Liver (tissue), 3 donors: Measurements from ENCODE around the gene CHRNA4.

ENCODE experiments used
- HNF4G ChIP-seq: IDR thresholded peaks from 2 replicates; pipeline ENCODE4 v1.6.1; 2016; ENCODE audit warnings: antibody characterized with exemption
- RAD21 ChIP-seq, 2 donors: IDR thresholded peaks; 2 replicates each; pipeline ENCODE4 v1.6.1; 2016; ENCODE audit warnings: antibody characterized with exemption in 2 of 2, mild to moderate bottlenecking in 2 of 2
- TAF1 ChIP-seq: conservative IDR thresholded peaks from 2 replicates; pipeline ENCODE4 v1.6.1; 2016; ENCODE audit warnings: antibody characterized with exemption, mild to moderate bottlenecking
- ZBTB33 ChIP-seq: IDR thresholded peaks from 2 replicates; pipeline ENCODE4 v1.6.1; 2016; ENCODE audit warnings: antibody characterized with exemption
- TF ChIP-seq, protein P1 (sequence below): IDR thresholded peaks from 2 replicates; pipeline ENCODE4 v1.6.1; 2016; ENCODE audit warnings: antibody characterized with exemption
- TF ChIP-seq, protein P2 (sequence below): fragments of 150-350 bp; IDR thresholded peaks from 2 replicates; pipeline ENCODE4 v1.5.1; 2017; ENCODE audit warnings: improper control_type of control experiment, low read depth, low read length; ENCODE audit not compliant: missing input control
- TF ChIP-seq, protein P3 (sequence below): IDR thresholded peaks from 2 replicates; pipeline ENCODE4 v1.6.1; 2016; ENCODE audit warnings: antibody characterized with exemption
- donor health status: healthy.
- donor health status: healthy.

DNA sequence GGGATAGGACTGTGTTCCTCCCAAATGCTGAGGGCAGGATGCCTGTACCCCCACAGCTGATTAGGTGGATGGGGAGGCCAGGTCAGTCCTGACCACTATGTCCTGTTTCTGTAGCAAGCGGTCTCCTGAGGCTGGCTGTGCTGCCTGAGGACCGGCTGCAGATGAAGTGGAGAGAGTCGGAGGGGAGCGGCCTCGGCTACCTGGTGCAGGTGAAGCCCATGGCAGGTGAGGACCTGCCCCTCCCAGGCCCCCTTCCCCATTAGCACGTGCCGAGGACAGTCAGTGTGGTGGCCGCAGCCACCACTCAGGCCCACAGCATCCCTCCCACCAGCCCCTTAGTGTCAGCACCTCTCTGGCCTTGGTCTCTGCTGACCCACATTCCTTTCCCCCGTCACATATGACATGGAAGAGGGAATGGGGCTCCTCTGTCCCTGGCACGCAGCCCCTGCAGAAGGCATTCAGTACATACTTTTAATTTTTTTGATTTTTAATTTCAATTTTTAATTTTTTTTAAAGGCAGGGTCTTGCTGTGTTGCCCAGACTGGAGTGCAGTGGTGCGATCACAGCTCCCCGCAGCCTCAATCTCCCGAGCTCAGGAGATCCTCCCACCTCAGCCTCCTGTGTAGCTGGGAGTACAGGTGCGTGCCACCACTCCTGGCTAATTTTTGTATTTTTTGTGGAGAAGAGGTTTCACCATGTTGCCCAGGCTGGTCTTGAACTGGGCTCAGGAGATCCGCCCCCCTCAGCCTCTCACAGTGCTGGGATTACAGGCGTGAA, 63.2 kb downstream of the CHRNA4 start:
- TF ChIP-seq, protein P1, sequence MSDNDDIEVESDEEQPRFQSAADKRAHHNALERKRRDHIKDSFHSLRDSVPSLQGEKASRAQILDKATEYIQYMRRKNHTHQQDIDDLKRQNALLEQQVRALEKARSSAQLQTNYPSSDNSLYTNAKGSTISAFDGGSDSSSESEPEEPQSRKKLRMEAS: no peak
- TF ChIP-seq, protein P2, sequence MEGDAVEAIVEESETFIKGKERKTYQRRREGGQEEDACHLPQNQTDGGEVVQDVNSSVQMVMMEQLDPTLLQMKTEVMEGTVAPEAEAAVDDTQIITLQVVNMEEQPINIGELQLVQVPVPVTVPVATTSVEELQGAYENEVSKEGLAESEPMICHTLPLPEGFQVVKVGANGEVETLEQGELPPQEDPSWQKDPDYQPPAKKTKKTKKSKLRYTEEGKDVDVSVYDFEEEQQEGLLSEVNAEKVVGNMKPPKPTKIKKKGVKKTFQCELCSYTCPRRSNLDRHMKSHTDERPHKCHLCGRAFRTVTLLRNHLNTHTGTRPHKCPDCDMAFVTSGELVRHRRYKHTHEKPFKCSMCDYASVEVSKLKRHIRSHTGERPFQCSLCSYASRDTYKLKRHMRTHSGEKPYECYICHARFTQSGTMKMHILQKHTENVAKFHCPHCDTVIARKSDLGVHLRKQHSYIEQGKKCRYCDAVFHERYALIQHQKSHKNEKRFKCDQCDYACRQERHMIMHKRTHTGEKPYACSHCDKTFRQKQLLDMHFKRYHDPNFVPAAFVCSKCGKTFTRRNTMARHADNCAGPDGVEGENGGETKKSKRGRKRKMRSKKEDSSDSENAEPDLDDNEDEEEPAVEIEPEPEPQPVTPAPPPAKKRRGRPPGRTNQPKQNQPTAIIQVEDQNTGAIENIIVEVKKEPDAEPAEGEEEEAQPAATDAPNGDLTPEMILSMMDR: no peak
- TF ChIP-seq ZBTB33 (no peak), RAD21 (IDR thresholded peaks at IDR 0.05) (no peak), HNF4G (no peak), TAF1 (no peak)
- TF ChIP-seq, protein P3, sequence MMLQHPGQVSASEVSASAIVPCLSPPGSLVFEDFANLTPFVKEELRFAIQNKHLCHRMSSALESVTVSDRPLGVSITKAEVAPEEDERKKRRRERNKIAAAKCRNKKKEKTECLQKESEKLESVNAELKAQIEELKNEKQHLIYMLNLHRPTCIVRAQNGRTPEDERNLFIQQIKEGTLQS: no peak
